Measurements from ENCODE around the gene ULK4.
"Not testable (repeated sequence)": the region's sequence is repeated elsewhere in the genome, so short reads cannot be mapped to it uniquely, and the experiment has no call there.

The ULK4 gene

GRCh38 chr3:41583014-41583413, 378.9 kb downstream of the ULK4 start:
- no peak for DNase-seq (ENCODE audit: extremely low read depth in 1 of 2, low read depth in 1 of 2)

- no peak for DNase-seq (ENCODE audit: extremely low read depth in 1 of 2, low read depth in 1 of 2)
Observed at GRCh38 chr3:41581700-41582099, 380.2 kb downstream of the ULK4 start.

GRCh38 chr3:41580274-41580959, 381.5 kb downstream of the ULK4 start:
- no peak for DNase-seq (ENCODE audit: extremely low read depth in 1 of 2, low read depth in 1 of 2)

GRCh38 chr3:41579861-41580260, 382.0 kb downstream of the ULK4 start:
- no peak for DNase-seq (ENCODE audit: extremely low read depth in 1 of 2, low read depth in 1 of 2)

GRCh38 chr3:41578798-41579197, 383.1 kb downstream of the ULK4 start:
- no peak for DNase-seq (ENCODE audit: extremely low read depth in 1 of 2, low read depth in 1 of 2)

GRCh38 chr3:41575724-41576123, 386.2 kb downstream of the ULK4 start:
- no peak for DNase-seq (ENCODE audit: extremely low read depth in 1 of 2, low read depth in 1 of 2)

GRCh38 chr3:41574900-41575299, 387.0 kb downstream of the ULK4 start:
- DNase-seq (ENCODE audit: extremely low read depth in 1 of 2, low read depth in 1 of 2): no peak

- no peak for DNase-seq (ENCODE audit: extremely low read depth in 1 of 2, low read depth in 1 of 2)
Observed at GRCh38 chr3:41573591-41573990, 388.3 kb downstream of the ULK4 start.

- DNase-seq (ENCODE audit: extremely low read depth in 1 of 2, low read depth in 1 of 2): no peak
Observed at GRCh38 chr3:41572092-41572491, 389.8 kb downstream of the ULK4 start.

- no peak for DNase-seq (ENCODE audit: extremely low read depth in 1 of 2, low read depth in 1 of 2)
Observed at GRCh38 chr3:41569632-41570305, 392.1 kb downstream of the ULK4 start.

GRCh38 chr3:41565948-41566514, 395.9 kb downstream of the ULK4 start:
- DNase-seq (ENCODE audit: extremely low read depth in 1 of 2, low read depth in 1 of 2): no peak

GRCh38 chr3:41565003-41565402, 396.9 kb downstream of the ULK4 start:
- no peak for DNase-seq (ENCODE audit: extremely low read depth in 1 of 2, low read depth in 1 of 2)

GRCh38 chr3:41556245-41556644, 405.7 kb downstream of the ULK4 start:
- not testable (repeated sequence) for DNase-seq (ENCODE audit: extremely low read depth in 1 of 2, low read depth in 1 of 2)

GRCh38 chr3:41532976-41533375, 428.9 kb downstream of the ULK4 start:
- DNase-seq (ENCODE audit: extremely low read depth in 1 of 2, low read depth in 1 of 2): no peak

- DNase-seq (ENCODE audit: extremely low read depth in 1 of 2, low read depth in 1 of 2): no peak
Observed at GRCh38 chr3:41526995-41527573, 434.8 kb downstream of the ULK4 start.

- DNase-seq (ENCODE audit: extremely low read depth in 1 of 2, low read depth in 1 of 2): no peak
Observed at GRCh38 chr3:41525303-41526064, 436.4 kb downstream of the ULK4 start.

GRCh38 chr3:41523897-41524296, 438.0 kb downstream of the ULK4 start:
- no peak for DNase-seq (ENCODE audit: extremely low read depth in 1 of 2, low read depth in 1 of 2)

- no peak for DNase-seq (ENCODE audit: extremely low read depth in 1 of 2, low read depth in 1 of 2)
Observed at GRCh38 chr3:41522612-41523011, 439.3 kb downstream of the ULK4 start.

GRCh38 chr3:41521010-41521655, 440.8 kb downstream of the ULK4 start:
- no peak for DNase-seq (ENCODE audit: extremely low read depth in 1 of 2, low read depth in 1 of 2)

- no peak for DNase-seq (ENCODE audit: extremely low read depth in 1 of 2, low read depth in 1 of 2)
Observed at GRCh38 chr3:41519746-41520145, 442.2 kb downstream of the ULK4 start.

- no peak for DNase-seq (ENCODE audit: extremely low read depth in 1 of 2, low read depth in 1 of 2)
Observed at GRCh38 chr3:41518626-41519025, 443.3 kb downstream of the ULK4 start.
